AG04449 (cell line): ENCODE measurements around the gene NR2F1.
"Not testable (repeated sequence)": the region's sequence is repeated elsewhere in the genome, so short reads cannot be mapped to it uniquely, and the experiment has no call there.

Experiments used
- CTCF ChIA-PET: fragments of 350-600 bp; formaldehyde crosslinking; extraction: SDS; loops from one replicate; lab custom pipeline; 2021; ENCODE audit warnings: antibody characterized with exemption; lab: Yijun Ruan, JAX
- POLR2A ChIA-PET: fragments of 400-600, 350-600 bp; formaldehyde crosslinking; extraction: SDS; loops from one replicate; lab custom pipeline; 2020; ENCODE audit warnings: antibody characterized with exemption, inconsistent platforms; lab: Yijun Ruan, JAX
- DNase-seq: peaks from one replicate; pipeline ENCODE4 v3.0.0-alpha.2; 2010; ENCODE audit warnings: low read depth, low spot score
- H3K4me3 ChIP-seq: 2 replicates; pipeline ENCODE4 v1.5.1; 2011; ENCODE audit warnings: low read depth, mild to moderate bottlenecking, control low read depth, low read length
- CTCF ChIP-seq: IDR thresholded peaks from one replicate; pipeline ENCODE4 v1.5.1; 2011; ENCODE audit warnings: mild to moderate bottlenecking, moderate library complexity, low read length, control low read depth, inconsistent platforms; ENCODE audit not compliant: insufficient read depth; ENCODE audit errors: missing control alignments

Gene NR2F1

GRCh38 chr5:93582677-93583438 is at the start of gene NR2F1:
TSS of gene NR2F1 (plus strand) at chr5:93583222. CDS start at chr5:93585024, 1,802 bp downstream.
- DNase-seq: peak; percentile 85
- POLR2A ChIA-PET: interaction anchor here (0.6 to 1.0 kb wide), 4 partner anchors 218 to 919 kb away, joined by 3 read pairs; no protein-coding TSS in a partner anchor
- CTCF ChIA-PET: interaction anchor here (0.7 to 2.0 kb wide), 6 partner anchors 25 to 224 kb away, joined by 3 to 16 read pairs (median 4); no protein-coding TSS in a partner anchor
- H3K4me3 ChIP-seq: peak within 1 kb of the TSS; percentile 80
- TF ChIP-seq CTCF: no peak

- CTCF ChIA-PET: no interaction called here
- no peak for TF ChIP-seq CTCF
- POLR2A ChIA-PET: no interaction called here
- no peak for DNase-seq
- H3K4me3 ChIP-seq: no peak overlapping the region
These were observed 37.1 kb upstream of the NR2F1 start for GRCh38 chr5:93545872-93546271.

GRCh38 chr5:93549594-93549993 is 33.4 kb upstream of the NR2F1 start:
- CTCF ChIA-PET, POLR2A ChIA-PET, H3K4me3 ChIP-seq, DNase-seq: not testable (repeated sequence)

- ChIA-PET CTCF (no interaction called here), POLR2A (no interaction called here)
- H3K4me3 ChIP-seq: no peak overlapping the region
- TF ChIP-seq CTCF: no peak
- no peak for DNase-seq
These were observed 25.9 kb upstream of the NR2F1 start for GRCh38 chr5:93557021-93557604.

- TF ChIP-seq CTCF: no peak
- POLR2A ChIA-PET: interaction anchor here (0.6 kb wide), 1 partner anchor 361 kb away, joined by 3 read pairs; no protein-coding TSS in a partner anchor
- no peak overlapping the region for H3K4me3 ChIP-seq
- DNase-seq: no peak
- CTCF ChIA-PET: no interaction called here
These were observed 16.9 kb upstream of the NR2F1 start for GRCh38 chr5:93566091-93566490.

- DNase-seq: no peak
- H3K4me3 ChIP-seq: no peak overlapping the region
- CTCF ChIA-PET: no interaction called here
- POLR2A ChIA-PET: no interaction called here
- TF ChIP-seq CTCF: no peak
These were observed 15.6 kb upstream of the NR2F1 start for GRCh38 chr5:93567424-93567823.
